Fibroblast of lung (primary cell): Measurements from ENCODE around the gene MUC4. TPM values are rescaled to one million over a fixed set of nuclear protein-coding genes. Genes with fewer than 3 reads are reported as not detected.
"Not testable (repeated sequence)": the region's sequence is repeated elsewhere in the genome, so short reads cannot be mapped to it uniquely, and the experiment has no call there.

ENCODE experiments used
- DNase-seq, 2 donors: peaks; one replicate each; pipeline versions ENCODE4 v3.0.0 to v3.0.0-alpha.2; 2010; ENCODE audit warnings: low read depth in 2 of 2
- H2AFZ ChIP-seq: 2 replicates; pipeline ENCODE4 v1.5.1; 2012; ENCODE audit warnings: low read length, control low read depth, inconsistent platforms
- H3K27ac ChIP-seq: 2 replicates; pipeline ENCODE4 v1.5.1; 2011; ENCODE audit warnings: low read length, control low read depth; ENCODE audit not compliant: insufficient read depth
- H3K27me3 ChIP-seq: 2 replicates; pipeline ENCODE4 v1.5.1; 2011; ENCODE audit warnings: mild to moderate bottlenecking, low read length; ENCODE audit not compliant: control insufficient read depth, insufficient read depth
- H3K36me3 ChIP-seq: 2 replicates; pipeline ENCODE4 v1.5.1; 2011; ENCODE audit warnings: low read length; ENCODE audit not compliant: control insufficient read depth, insufficient read depth
- H3K4me1 ChIP-seq: 2 replicates; pipeline ENCODE4 v1.5.1; 2011; ENCODE audit warnings: low read length; ENCODE audit not compliant: control insufficient read depth, insufficient read depth; ENCODE audit errors: extremely low read depth
- H3K4me2 ChIP-seq: 2 replicates; pipeline ENCODE4 v1.5.1; 2011; ENCODE audit warnings: low read length, control low read depth; ENCODE audit not compliant: insufficient read depth; ENCODE audit errors: extremely low read depth
- H3K4me3 ChIP-seq, 4 experiments: fragments of 200-600 bp in 1 of 4; sonication (generic) in 1 of 4; replicated peaks in 1 of 4; 2 replicates each; pipeline ENCODE4 v1.5.1; 2011 to 2016; ENCODE audit warnings: low read length in 4 of 4, low read depth in 3 of 4, mild to moderate bottlenecking in 3 of 4, control low read depth in 2 of 4, inconsistent platforms in 1 of 4, mixed read lengths in 1 of 4; ENCODE audit not compliant: insufficient read depth in 1 of 4; ENCODE audit errors: control extremely low read depth in 1 of 4
- H3K79me2 ChIP-seq: 2 replicates; pipeline ENCODE4 v1.5.1; 2012; ENCODE audit warnings: mild to moderate bottlenecking, low read length, inconsistent platforms; ENCODE audit not compliant: control insufficient read depth, insufficient read depth
- H3K9ac ChIP-seq: 2 replicates; pipeline ENCODE4 v1.5.1; 2011; ENCODE audit warnings: mild to moderate bottlenecking, low read length, control low read depth; ENCODE audit not compliant: insufficient read depth
- H3K9me3 ChIP-seq: 2 replicates; pipeline ENCODE4 v1.5.1; 2012; ENCODE audit warnings: low read depth, low read length; ENCODE audit not compliant: control insufficient read depth, insufficient read depth
- H4K20me1 ChIP-seq: 2 replicates; pipeline ENCODE4 v1.5.1; 2011; ENCODE audit warnings: low read length; ENCODE audit not compliant: control insufficient read depth, insufficient read depth; ENCODE audit errors: extremely low read depth
- EZH2 ChIP-seq: IDR thresholded peaks from 2 replicates; pipeline ENCODE4 v1.5.1; 2012; ENCODE audit warnings: low read length, control low read depth, mild to moderate bottlenecking; ENCODE audit errors: missing control alignments
- polyA plus RNA-seq, 2 donors: library from polyadenylated mRNA; depleted of rRNA in 1 of 2; stranded (reverse) in 1 of 2; unstranded in 1 of 2; fragments of >200 nt; gene quantifications; 2 replicates each; pipeline ENCODE4 v1.2.1, GENCODE V29; 2011 to 2012; ENCODE audit warnings: missing spikeins in 1 of 2
- total RNA-seq: library from RNA; depleted of rRNA; stranded (reverse); fragments of >200 nt; gene quantifications from 2 replicates; pipeline ENCODE4 v1.2.1, GENCODE V29; 2014
- TF ChIP-seq, protein P1 (sequence below), 2 donors: IDR thresholded peaks in 1 of 2; conservative IDR thresholded peaks in 1 of 2; 1 replicate in 1 of 2; 2 replicates in 1 of 2; pipeline ENCODE4 v1.5.1; 2011 to 2012; ENCODE audit warnings: low read length in 2 of 2, control low read depth in 1 of 2, inconsistent platforms in 1 of 2, low read depth in 1 of 2, mild to moderate bottlenecking in 1 of 2

MUC4 gene
- total and polyA plus RNA-seq, 2 donors (not counting 1 experiment from before 2014, with no cell fraction given), result not detected

DNA sequence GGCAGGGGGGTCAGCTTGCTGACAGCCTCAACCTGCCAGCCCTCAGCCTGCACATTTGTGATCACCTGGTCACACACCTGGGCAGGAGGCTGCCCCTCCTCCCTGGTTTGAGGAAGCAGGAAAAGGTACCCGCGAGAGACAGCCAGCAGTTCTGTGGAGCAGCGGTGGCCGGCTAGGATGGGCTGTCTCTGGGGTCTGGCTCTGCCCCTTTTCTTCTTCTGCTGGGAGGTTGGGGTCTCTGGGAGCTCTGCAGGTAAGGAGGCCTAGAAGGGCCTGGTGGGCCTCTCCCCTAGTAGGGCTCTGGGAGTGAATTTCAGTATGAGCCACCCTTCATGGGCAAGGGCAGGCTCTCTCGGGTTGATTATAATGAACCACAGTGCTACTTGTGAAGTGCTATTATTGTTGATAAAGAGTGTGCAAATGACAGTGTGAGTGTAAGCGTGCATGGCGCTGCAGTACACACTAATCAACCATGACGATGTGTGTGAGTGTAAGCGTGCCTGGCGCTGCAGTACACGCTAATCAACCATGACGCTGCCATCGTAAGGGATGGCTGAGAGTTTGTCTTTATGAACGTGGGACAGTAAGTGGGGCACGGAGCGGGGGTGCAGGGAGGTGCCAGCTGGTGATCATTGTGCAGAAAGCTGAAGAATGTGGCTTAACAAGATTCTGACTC is 90.8 kb downstream of the MUC4 start, which contains the start of gene MUC20:
Gene MUC20 (plus strand): TSS at position 148 of the 676 bp plus-strand sequence. CDS start 30 bp downstream, at position 178.
- H3K9ac ChIP-seq, H3K4me2 ChIP-seq, H3K36me3 ChIP-seq, DNase-seq, H4K20me1 ChIP-seq, H3K4me1 ChIP-seq, H3K9me3 ChIP-seq, H3K27ac ChIP-seq, H3K4me3 ChIP-seq, H3K79me2 ChIP-seq, H3K27me3 ChIP-seq, H2AFZ ChIP-seq: not testable (repeated sequence)

DNA sequence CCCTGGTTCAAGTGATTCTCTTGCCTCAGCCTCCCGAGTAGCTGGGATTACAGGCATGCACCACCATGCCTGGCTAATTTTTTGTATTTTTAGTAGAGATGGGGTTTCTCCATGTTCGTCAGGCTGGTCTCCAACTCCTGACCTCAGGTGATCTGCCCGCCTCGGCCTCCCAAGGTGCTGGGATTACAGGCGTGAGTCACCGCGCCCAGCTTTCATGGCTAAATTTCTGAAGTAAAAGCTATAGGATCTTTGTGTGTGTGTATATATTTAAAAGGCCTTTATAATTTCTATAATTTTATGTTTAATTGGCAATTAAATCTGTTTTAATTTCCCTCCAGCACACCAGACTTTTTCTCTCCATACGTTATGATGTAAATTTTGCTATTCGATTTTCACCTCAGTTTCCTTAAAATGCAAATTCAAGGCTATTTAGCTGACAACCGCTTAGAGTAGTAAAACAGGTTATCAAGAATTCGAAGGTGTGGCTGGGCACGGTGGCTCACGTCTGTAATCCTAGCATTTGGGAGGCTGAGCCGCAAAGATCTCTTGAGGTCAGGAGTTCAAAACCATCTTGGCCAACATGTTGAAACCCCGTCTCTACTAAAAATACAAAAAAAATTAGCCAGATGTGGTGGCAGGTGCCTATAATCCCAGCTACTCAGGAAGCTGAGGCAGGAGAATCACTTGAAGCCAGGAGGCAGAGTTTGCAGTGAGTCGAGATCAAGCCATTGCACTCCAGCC is 92.0 kb downstream of the MUC4 start:
- H3K36me3 ChIP-seq, H3K9me3 ChIP-seq, H3K4me3 ChIP-seq, H3K4me1 ChIP-seq, H3K4me2 ChIP-seq, DNase-seq, H3K27ac ChIP-seq, H3K79me2 ChIP-seq, H2AFZ ChIP-seq, H4K20me1 ChIP-seq, H3K27me3 ChIP-seq, H3K9ac ChIP-seq: not testable (repeated sequence)

DNA sequence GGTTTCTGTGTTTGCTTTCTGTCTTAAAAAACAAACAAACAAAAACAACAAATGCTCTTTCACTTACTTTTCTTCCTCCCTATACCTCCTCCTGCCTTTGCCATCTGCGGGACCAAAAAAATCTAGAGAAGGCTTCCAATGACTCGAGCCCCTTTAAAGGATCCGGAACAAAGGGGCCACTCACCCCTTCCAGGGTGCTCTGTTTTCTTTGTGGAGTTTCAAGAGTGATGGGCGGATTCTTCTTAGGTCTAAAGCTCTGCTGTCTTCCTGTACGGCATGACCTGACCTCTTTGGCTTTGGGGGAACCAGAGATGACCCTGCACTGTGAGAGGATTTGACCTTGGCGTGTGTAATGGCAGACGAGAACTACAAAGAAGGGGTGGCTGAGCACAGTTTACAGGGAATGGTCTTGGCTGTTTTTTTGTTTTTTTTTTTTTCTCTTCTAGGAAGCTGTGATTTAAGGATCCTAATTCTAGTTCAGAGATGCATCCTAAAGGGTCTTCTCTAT is 93.2 kb downstream of the MUC4 start:
- Histone ChIP-seq H3K27me3 (peaks cover 3% of the 10 kb centered on the region), H3K27ac (no peak overlapping the region), H3K36me3 (peaks cover 1% of the 10 kb centered on the region), H4K20me1 (no peaks in the 10 kb centered on the region), H2AFZ (no peak overlapping the region), H3K9me3 (no peaks in the 10 kb centered on the region), H3K4me3 (no peak overlapping the region), H3K79me2 (no peaks in the 10 kb centered on the region), H3K4me1 (peaks cover 3% of the 10 kb centered on the region), H3K9ac (no peak overlapping the region), H3K4me2 (no peak overlapping the region)
- no peak for DNase-seq
- TF ChIP-seq EZH2, result no peak
- TF ChIP-seq, protein P1, sequence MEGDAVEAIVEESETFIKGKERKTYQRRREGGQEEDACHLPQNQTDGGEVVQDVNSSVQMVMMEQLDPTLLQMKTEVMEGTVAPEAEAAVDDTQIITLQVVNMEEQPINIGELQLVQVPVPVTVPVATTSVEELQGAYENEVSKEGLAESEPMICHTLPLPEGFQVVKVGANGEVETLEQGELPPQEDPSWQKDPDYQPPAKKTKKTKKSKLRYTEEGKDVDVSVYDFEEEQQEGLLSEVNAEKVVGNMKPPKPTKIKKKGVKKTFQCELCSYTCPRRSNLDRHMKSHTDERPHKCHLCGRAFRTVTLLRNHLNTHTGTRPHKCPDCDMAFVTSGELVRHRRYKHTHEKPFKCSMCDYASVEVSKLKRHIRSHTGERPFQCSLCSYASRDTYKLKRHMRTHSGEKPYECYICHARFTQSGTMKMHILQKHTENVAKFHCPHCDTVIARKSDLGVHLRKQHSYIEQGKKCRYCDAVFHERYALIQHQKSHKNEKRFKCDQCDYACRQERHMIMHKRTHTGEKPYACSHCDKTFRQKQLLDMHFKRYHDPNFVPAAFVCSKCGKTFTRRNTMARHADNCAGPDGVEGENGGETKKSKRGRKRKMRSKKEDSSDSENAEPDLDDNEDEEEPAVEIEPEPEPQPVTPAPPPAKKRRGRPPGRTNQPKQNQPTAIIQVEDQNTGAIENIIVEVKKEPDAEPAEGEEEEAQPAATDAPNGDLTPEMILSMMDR (conservative IDR thresholded peaks at IDR 0.05 in 1 of 2, IDR thresholded peaks at IDR 0.05 in 1 of 2; ENCODE audit: low read depth in 1 of 2, low read length in 2 of 2), result no peak
